HG03025 (cell line): Measurements from ENCODE around the gene PTP4A2.
"Not testable (repeated sequence)": the region's sequence is repeated elsewhere in the genome, so short reads cannot be mapped to it uniquely, and the experiment has no call there.

Source experiments
- ATAC-seq: cut with Tn5 transposase; IDR thresholded peaks from one replicate; pipeline ENCODE4 v1.9.1; 2021; ENCODE audit warnings: mild to moderate bottlenecking, moderate library complexity; ENCODE audit not compliant: unreplicated experiment, low FRiP score

PTP4A2 gene

GRCh38 chr1:31926853-31927660 lies 11.1 kb downstream of the PTP4A2 start:
- no peak for ATAC-seq

- ATAC-seq: no peak
Observed at GRCh38 chr1:31926252-31926651, 11.9 kb downstream of the PTP4A2 start.

GRCh38 chr1:31925824-31926223 lies 12.3 kb downstream of the PTP4A2 start:
- ATAC-seq: not testable (repeated sequence)

- ATAC-seq: no peak
Observed at GRCh38 chr1:31924839-31925238, 13.3 kb downstream of the PTP4A2 start.

GRCh38 chr1:31923901-31924535 lies 14.2 kb downstream of the PTP4A2 start:
- no peak for ATAC-seq

- ATAC-seq: no peak
Observed at GRCh38 chr1:31920956-31921355, 17.2 kb downstream of the PTP4A2 start.

GRCh38 chr1:31919591-31919990 lies 18.6 kb downstream of the PTP4A2 start:
- no peak for ATAC-seq

GRCh38 chr1:31915438-31915837 lies 22.7 kb downstream of the PTP4A2 start:
- no peak for ATAC-seq

GRCh38 chr1:31913968-31914367 lies 24.2 kb downstream of the PTP4A2 start:
- no peak for ATAC-seq

GRCh38 chr1:31912839-31913239 lies 25.3 kb downstream of the PTP4A2 start:
- ATAC-seq: no peak

GRCh38 chr1:31911994-31912780 lies 26.0 kb downstream of the PTP4A2 start:
- ATAC-seq: no peak

- ATAC-seq: no peak
Observed at GRCh38 chr1:31910933-31911332, 27.2 kb downstream of the PTP4A2 start.

GRCh38 chr1:31909691-31910090 lies 28.5 kb downstream of the PTP4A2 start:
- ATAC-seq: no peak

- no peak for ATAC-seq
Observed at GRCh38 chr1:31906557-31906956, 31.6 kb downstream of the PTP4A2 start.

- ATAC-seq: no peak
Observed at GRCh38 chr1:31905681-31906080, 32.5 kb downstream of the PTP4A2 start.

GRCh38 chr1:31905093-31905509 lies 33.1 kb downstream of the PTP4A2 start:
- no peak for ATAC-seq

GRCh38 chr1:31904339-31905092 lies 33.7 kb downstream of the PTP4A2 start:
- no peak for ATAC-seq

GRCh38 chr1:31902510-31902860 lies 35.7 kb downstream of the PTP4A2 start:
- no peak for ATAC-seq

- no peak for ATAC-seq
Observed at GRCh38 chr1:31901838-31902509, 36.2 kb downstream of the PTP4A2 start.

GRCh38 chr1:31900790-31901189 lies 37.4 kb downstream of the PTP4A2 start:
- ATAC-seq: no peak
